HG03457 (cell line): ENCODE results near the gene F2RL3.
"Not testable (repeated sequence)": the region's sequence is repeated elsewhere in the genome, so short reads cannot be mapped to it uniquely, and the experiment has no call there.

Source experiments
- ATAC-seq: cut with Tn5 transposase; IDR thresholded peaks from one replicate; pipeline ENCODE4 v1.9.1; 2021; ENCODE audit warnings: moderate number of reproducible peaks; ENCODE audit not compliant: unreplicated experiment

Gene F2RL3

GRCh38 chr19:16874250-16874977 lies 14.4 kb upstream of the F2RL3 start:
- no peak for ATAC-seq

GRCh38 chr19:16874978-16875299 lies 13.9 kb upstream of the F2RL3 start:
- ATAC-seq: not testable (repeated sequence)

- no peak for ATAC-seq
Observed at GRCh38 chr19:16875584-16876555, 12.9 kb upstream of the F2RL3 start.

GRCh38 chr19:16876904-16877361 lies 11.9 kb upstream of the F2RL3 start:
- no peak for ATAC-seq

- ATAC-seq: no peak
Observed at GRCh38 chr19:16877581-16877980, 11.2 kb upstream of the F2RL3 start.

- no peak for ATAC-seq
Observed at GRCh38 chr19:16878181-16878965, 10.4 kb upstream of the F2RL3 start.

GRCh38 chr19:16880884-16881554 lies 7.8 kb upstream of the F2RL3 start:
- no peak for ATAC-seq

- ATAC-seq: no peak
Observed at GRCh38 chr19:16882146-16882545, 6.7 kb upstream of the F2RL3 start.

- ATAC-seq: no peak
Observed at GRCh38 chr19:16883522-16883921, 5.3 kb upstream of the F2RL3 start.

GRCh38 chr19:16885166-16885565 lies 3.6 kb upstream of the F2RL3 start:
- no peak for ATAC-seq

- no peak for ATAC-seq
Observed at GRCh38 chr19:16886305-16886880, 2.4 kb upstream of the F2RL3 start.

GRCh38 chr19:16887353-16888265 lies 1.2 kb upstream of the F2RL3 start:
- ATAC-seq: no peak

- ATAC-seq: no peak
Observed at GRCh38 chr19:16889366-16889882, 625 bp downstream of the F2RL3 start.

- ATAC-seq: no peak
Observed at GRCh38 chr19:16889883-16890460, 1.2 kb downstream of the F2RL3 start.

GRCh38 chr19:16890461-16891184 lies 1.8 kb downstream of the F2RL3 start:
- no peak for ATAC-seq

GRCh38 chr19:16891696-16892382 lies 3.0 kb downstream of the F2RL3 start:
- no peak for ATAC-seq

- no peak for ATAC-seq
Observed at GRCh38 chr19:16892436-16892835, 3.6 kb downstream of the F2RL3 start.
